Measurements from ENCODE around the gene MUC13.
"Not testable (repeated sequence)": the region's sequence is repeated elsewhere in the genome, so short reads cannot be mapped to it uniquely, and the experiment has no call there.

The MUC13 gene
- total RNA-seq = 0 reads per million in 3 experiments

GRCh38 chr3:124934577-124934976, at the start of gene MUC13:
TSS of gene MUC13 (minus strand) at chr3:124934751. CDS start at chr3:124934712, 39 bp downstream.
- no peak for DNase-seq

- no peak for DNase-seq
These were observed 48.3 kb upstream of the MUC13 start for GRCh38 chr3:124982855-124983254.

DNA sequence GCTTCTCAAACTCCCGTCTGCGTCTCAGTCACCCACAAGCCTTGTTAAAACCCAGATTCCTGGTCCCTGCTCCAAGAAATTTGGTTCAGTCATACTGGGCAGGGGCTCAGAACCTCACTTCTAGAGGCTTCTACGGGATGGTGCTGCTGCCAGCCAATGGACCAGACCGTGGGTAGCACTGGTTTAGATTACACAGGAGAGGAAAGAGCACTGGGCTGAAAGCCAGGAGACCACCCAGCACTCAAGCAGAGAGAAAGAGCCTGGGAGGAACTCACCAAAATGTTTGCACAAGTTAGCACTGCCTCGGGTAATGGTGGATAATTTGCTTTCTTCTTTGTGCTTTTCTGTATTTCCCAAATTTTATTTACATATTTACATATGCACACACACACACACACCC, 46.9 kb upstream of the MUC13 start:
- no peak for DNase-seq

DNA sequence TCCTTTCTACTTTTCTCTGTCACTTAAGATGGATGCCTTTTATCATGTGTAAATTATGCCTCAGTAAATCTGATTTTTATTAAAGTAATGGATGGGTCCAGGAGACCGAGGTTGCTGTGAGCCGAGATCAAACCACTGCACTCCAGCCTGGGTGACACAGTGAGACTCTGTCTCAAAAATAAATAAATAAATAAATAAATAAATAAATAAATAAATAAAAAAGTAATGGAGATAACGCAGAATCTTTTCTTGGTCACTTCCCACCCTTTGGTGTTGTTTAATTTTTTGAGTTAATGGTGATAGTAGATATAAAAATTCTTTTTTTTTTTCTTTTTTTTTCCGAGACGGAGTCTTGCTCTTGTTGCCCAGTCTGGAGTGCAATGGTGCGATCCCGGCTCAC, 44.1 kb upstream of the MUC13 start:
- no peak for DNase-seq

- no peak for DNase-seq
These were observed 41.8 kb upstream of the MUC13 start for GRCh38 chr3:124976383-124976782.

DNA sequence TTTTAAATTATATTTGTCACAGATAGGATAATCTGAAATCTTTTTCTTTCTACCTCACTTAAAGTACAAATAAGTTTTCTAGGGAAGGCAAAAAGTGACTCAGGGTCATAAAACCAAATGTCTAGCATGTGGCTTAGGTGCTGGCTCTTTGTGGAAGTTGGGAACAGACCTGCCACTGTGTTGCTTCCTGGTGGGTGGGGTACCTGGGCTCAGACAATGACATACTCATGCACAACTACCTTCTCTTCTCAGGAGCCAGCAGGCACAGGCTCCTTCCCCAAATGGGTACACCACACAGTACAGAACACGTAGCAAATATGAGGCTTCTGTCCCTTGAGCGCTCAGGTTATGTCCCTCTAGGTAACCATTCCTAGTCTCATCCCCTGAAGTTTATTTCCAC, 40.1 kb upstream of the MUC13 start:
- no peak for DNase-seq

DNA sequence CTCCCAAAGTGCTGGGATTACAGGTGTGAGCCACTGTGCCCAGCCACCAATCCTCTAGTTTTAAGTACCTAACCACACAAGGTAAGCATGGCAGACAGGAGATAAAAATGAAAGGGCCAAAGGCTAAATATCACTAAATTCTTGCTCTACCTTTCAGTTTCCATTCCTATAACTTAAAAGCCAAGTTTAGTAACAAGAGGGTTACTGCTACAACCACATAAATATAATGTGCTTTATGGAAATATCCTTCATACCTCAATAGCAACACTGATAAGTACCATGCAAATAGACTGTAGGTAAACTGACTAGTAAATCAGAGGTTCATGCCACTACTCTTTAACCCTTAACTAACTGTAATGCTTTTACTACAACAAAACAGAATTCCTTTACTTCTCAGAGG, 38.7 kb upstream of the MUC13 start:
- no peak for DNase-seq

DNA sequence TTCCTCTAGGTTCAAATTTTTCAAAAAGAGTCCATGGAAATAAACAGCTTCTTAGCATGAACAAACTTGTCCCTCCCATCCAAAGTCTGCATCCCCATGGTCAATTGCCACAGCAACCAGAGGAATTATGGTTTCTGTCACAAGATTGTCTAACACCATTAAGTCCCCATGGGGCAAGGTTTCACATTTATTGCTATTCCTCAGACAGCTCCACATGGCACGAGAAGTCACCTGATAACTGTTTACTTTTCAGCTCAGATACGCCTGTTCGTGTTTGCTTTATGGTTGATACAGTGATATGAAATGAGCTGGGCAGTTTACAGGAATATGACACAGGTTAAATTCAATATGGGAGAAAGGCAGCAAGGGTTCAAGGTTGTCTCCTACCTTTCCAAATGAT, 37.9 kb upstream of the MUC13 start:
- DNase-seq = no peak

GRCh38 chr3:124969963-124970722, 35.6 kb upstream of the MUC13 start:
- DNase-seq = no peak

- DNase-seq = no peak
These were observed 34.6 kb upstream of the MUC13 start for GRCh38 chr3:124969190-124969589.

DNA sequence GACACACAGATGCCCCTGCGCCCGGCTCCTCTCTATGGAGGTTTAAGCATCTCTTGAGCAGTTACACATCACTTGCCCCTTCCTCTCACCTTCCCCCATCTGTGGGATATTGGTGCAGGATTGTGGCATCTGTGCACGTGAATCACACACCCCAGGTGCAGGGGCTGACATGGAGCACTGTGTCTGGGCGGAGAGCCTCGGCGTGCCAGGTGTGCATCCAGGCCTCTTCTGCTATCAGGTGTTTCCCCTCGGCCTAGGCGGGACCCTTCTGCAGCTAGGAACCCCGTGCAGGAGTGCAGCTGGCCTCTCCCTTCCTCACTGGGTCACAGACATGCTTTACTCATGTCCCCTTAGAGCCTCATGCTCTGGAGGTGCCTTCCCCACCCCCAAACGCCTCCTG, 33.4 kb upstream of the MUC13 start:
- DNase-seq = no peak

- DNase-seq = no peak
These were observed 32.2 kb upstream of the MUC13 start for GRCh38 chr3:124966521-124967445.

GRCh38 chr3:124965413-124965812, 30.9 kb upstream of the MUC13 start:
- no peak for DNase-seq

DNA sequence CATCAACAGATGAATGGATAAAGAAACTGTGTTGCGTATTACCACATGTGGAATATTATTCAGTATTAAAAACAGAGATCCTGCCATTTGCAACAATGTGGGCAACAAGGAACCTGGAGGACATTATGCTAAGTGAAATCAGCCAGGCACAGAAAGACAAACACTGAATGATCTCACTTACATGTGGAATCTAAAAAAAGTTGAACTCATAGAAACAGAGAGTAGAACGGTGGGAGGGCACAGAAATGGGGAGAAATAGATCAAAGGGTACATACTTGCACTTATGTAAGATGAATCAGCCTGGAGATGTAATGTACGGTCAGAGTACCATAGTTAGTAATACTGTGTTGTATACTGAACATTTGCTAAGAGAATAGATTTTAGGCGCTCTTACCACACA, 29.8 kb upstream of the MUC13 start:
- no peak for DNase-seq

- DNase-seq = no peak
These were observed 29.2 kb upstream of the MUC13 start for GRCh38 chr3:124963755-124964154.

DNA sequence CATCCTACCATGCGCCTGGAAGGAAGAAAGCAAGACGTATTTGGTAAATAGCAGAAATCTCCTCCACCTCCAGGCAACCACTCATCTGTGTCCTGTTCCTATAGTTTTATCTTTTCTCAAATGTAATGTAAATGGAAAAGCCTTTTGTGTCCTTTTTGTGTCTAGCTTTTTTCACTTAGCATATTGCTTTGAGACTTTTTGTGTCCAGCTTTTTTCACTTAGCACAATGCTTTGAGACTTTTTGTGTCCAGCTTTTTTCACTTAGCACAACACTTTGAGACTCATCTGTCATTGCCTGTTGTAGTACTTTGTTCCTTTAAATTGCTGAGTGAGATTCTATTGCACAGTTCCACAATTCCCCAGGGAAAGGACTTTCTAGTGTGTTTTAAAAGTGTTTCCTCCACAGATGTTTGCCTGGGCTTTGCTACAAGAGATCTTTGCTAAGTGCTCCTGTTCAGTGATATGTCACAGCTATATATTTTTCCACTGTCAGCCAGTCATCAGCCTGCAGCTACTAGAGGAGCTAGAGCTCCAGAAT, 27.9 kb upstream of the MUC13 start:
- DNase-seq = no peak

GRCh38 chr3:124960698-124961097, 26.1 kb upstream of the MUC13 start:
- DNase-seq = no peak

- no peak for DNase-seq
These were observed 25.6 kb upstream of the MUC13 start for GRCh38 chr3:124960105-124960504.

DNA sequence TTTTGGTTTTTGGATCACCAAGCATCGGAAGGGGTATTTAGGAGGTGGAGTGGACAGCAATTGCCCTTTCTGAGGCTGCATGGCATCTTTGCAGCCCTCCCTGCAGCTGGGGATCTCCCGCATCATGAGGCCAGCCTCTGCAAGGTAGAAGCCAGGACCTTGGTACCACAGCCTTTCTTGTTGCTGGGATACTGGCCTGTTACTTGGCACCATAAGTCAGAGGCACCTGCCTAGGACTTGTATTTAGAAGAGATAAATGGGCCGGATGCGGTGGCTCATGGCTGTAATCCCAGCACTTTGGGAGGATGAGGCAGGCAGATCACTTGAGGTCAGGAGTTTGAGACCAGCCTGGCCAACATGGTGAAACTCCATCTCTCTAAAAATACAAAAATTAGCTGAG, 23.4 kb upstream of the MUC13 start:
- DNase-seq = not testable (repeated sequence)

- DNase-seq = no peak
These were observed 17.8 kb upstream of the MUC13 start for GRCh38 chr3:124952282-124952855.

DNA sequence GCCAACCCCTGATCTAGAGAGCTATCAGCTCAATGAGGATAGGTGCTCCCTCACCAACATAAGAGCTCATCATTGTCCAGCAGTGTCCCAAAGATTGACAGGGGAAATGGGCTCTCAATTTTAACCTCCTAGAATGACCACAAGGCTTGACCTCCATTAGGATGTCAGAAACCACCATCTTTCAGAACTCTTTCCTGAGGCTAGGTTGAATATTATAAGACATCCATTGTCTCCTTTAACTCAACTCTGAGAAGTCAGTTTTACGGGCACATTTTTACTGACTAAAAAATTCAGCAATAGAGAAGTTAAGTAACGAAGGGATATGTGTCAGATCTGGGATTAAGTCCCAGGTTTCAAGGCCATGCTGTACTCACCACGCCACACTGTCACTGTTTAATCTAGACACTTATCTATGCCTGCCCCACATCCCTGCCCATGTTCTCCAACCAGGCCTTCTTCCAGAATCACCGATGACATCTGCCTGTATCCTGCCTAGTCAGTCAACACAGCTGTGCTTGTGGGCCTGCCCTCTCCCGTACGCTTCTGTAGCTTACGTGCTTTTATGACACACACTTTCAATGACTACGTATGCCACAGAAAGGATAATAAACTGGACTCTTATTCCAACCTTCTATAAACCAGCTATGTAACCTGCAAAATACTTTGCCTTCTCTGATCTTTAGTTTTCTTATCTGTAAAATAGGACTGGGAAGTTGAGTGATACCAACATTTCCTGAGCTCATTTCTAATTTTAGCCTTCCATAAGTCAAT, 17.1 kb upstream of the MUC13 start:
- DNase-seq = no peak

- no peak for DNase-seq
These were observed 15.5 kb upstream of the MUC13 start for GRCh38 chr3:124950026-124950425.

- DNase-seq = no peak
These were observed 8.1 kb upstream of the MUC13 start for GRCh38 chr3:124942613-124943012.

Measured in central memory CD4-positive, alpha-beta T cell (primary cell).